GM21619 (cell line): ENCODE results near the gene TMEM59.
"Not testable (repeated sequence)": the region's sequence is repeated elsewhere in the genome, so short reads cannot be mapped to it uniquely, and the experiment has no call there.

Experiments
- ATAC-seq: cut with Tn5 transposase; IDR thresholded peaks from one replicate; pipeline ENCODE4 v1.9.1; 2021; ENCODE audit not compliant: unreplicated experiment

TMEM59 gene

GRCh38 chr1:54013393-54014008 is 39.5 kb downstream of the TMEM59 start:
- no peak for ATAC-seq

- no peak for ATAC-seq
Measured at GRCh38 chr1:54012863-54013262, 40.1 kb downstream of the TMEM59 start.

GRCh38 chr1:54012008-54012325 is 41.0 kb downstream of the TMEM59 start:
- ATAC-seq = no peak

GRCh38 chr1:54011316-54012007 is 41.5 kb downstream of the TMEM59 start:
- no peak for ATAC-seq

- no peak for ATAC-seq
Measured at GRCh38 chr1:54010415-54011117, 42.4 kb downstream of the TMEM59 start.

GRCh38 chr1:54009406-54009805 is 43.6 kb downstream of the TMEM59 start:
- no peak for ATAC-seq

- no peak for ATAC-seq
Measured at GRCh38 chr1:54008876-54009275, 44.1 kb downstream of the TMEM59 start.

GRCh38 chr1:54007613-54008012 is 45.4 kb downstream of the TMEM59 start:
- no peak for ATAC-seq

GRCh38 chr1:54006508-54006907 is 46.5 kb downstream of the TMEM59 start:
- ATAC-seq = no peak

GRCh38 chr1:54004481-54005049 is 48.4 kb downstream of the TMEM59 start:
- no peak for ATAC-seq

GRCh38 chr1:54003750-54004480 is 49.1 kb downstream of the TMEM59 start:
- not testable (repeated sequence) for ATAC-seq

GRCh38 chr1:54003249-54003646 is 49.8 kb downstream of the TMEM59 start:
- ATAC-seq = no peak

GRCh38 chr1:54002544-54003248 is 50.3 kb downstream of the TMEM59 start:
- ATAC-seq = no peak

- ATAC-seq = no peak
Measured at GRCh38 chr1:54001591-54001990, 51.4 kb downstream of the TMEM59 start.

GRCh38 chr1:53999920-54000319 is 53.1 kb downstream of the TMEM59 start:
- ATAC-seq = no peak

GRCh38 chr1:53998223-53998622 is 54.8 kb downstream of the TMEM59 start:
- no peak for ATAC-seq

- no peak for ATAC-seq
Measured at GRCh38 chr1:53995683-53996082, 57.3 kb downstream of the TMEM59 start.

GRCh38 chr1:53994516-53994915 is 58.5 kb downstream of the TMEM59 start:
- ATAC-seq = not testable (repeated sequence)

GRCh38 chr1:53992085-53992874 is 60.7 kb downstream of the TMEM59 start:
- ATAC-seq = no peak

- ATAC-seq = no peak
Measured at GRCh38 chr1:53987880-53988279, 65.1 kb downstream of the TMEM59 start.
